ENCODE data around the gene PSMB7.
A peak's percentile ranks its signal among the peaks of the same experiment; 100 is the strongest.

Gene PSMB7

DNA sequence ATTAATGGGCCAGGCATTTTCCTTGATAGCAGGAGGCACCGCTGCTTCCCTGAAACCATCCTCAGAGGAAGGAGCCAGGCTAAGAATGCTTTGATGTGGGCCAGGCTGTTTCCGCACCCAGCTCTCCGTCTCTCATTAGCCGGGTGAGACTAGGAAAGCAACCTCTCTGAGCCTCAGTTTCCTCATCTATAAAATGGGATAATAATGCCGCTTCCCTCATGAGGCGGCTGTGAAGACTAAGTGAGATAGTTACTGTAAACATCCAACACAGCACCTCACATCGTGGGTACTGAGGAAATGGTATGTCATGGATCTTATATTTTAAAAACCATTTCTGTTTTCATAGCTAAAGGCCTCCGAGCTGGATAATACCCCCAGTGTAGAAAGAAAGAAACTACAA, 111.0 kb downstream of the PSMB7 start:
- H3K14ac ChIP-seq (ENCODE audit: low read length in 2 of 2) = no peak overlapping the region
- no peak overlapping the region for H3K4me3 ChIP-seq (ENCODE audit: insufficient read depth in 1 of 2, low read depth in 1 of 2, low read length in 2 of 2)
- H3K18ac ChIP-seq (ENCODE audit: low read depth in 1 of 2, low read length in 2 of 2) = no peak overlapping the region

DNA sequence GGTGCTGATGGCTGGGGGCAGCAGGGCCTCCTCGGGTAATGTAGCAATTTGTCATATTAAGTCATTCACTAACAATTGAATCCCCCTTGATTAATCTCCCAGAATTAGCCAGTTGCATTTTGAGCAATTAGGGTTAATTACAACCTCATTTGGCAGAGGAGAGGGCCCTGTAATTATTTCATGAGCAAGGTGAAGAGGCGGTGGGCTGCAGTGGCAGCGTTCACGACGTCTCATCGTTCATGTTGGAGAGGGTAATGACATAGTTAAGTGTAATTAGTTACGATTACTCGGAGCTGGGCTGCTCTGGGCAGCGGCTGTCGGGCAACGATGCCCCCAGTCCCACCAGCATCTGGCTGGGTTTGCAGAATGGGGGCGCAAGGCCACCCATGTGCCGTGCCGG, 111.5 kb downstream of the PSMB7 start:
- Histone ChIP-seq H2BK15ac (ENCODE audit: low read depth, poor library complexity, severe bottlenecking) (no peak overlapping the region), H2BK120ac (ENCODE audit: low read depth, low read length) (no peak overlapping the region), H3K4ac (ENCODE audit: low read depth in 1 of 2, low read length in 2 of 2) (no peak overlapping the region), H3K27ac (ENCODE audit: low read length, poor library complexity, severe bottlenecking) (no peak overlapping the region), H2AFZ (ENCODE audit: low read depth, low read length) (no peak overlapping the region), H2BK5ac (ENCODE audit: low read depth, low read length, poor library complexity, severe bottlenecking) (no peak overlapping the region), H3K18ac (ENCODE audit: low read depth in 1 of 2, low read length in 2 of 2) (no peak overlapping the region), H3K9ac (ENCODE audit: low read length) (no peak overlapping the region), H3K27me3 (ENCODE audit: control insufficient read depth in 1 of 2, insufficient read depth in 1 of 2, low read length in 2 of 2) (no peaks in the 10 kb centered on the region), H2BK12ac (ENCODE audit: low read length in 2 of 2) (peak overlapping the region in 1 of 2 experiments; percentile 12), H3K79me1 (replicated peaks; ENCODE audit: low read length, poor library complexity, severe bottlenecking) (peaks cover 24% of the 10 kb centered on the region), H3K4me1 (ENCODE audit: control insufficient read depth, insufficient read depth, low read depth, low read length) (peaks cover 50% of the 10 kb centered on the region), H3K14ac (ENCODE audit: low read length in 2 of 2) (no peak overlapping the region), H4K91ac (ENCODE audit: low read length) (no peak overlapping the region), H3K23ac (ENCODE audit: low read length in 2 of 2) (no peak overlapping the region), H2AK5ac (ENCODE audit: low read length, severe bottlenecking) (no peak overlapping the region), H3K4me3 (ENCODE audit: insufficient read depth in 1 of 2, low read depth in 1 of 2, low read length in 2 of 2) (no peak overlapping the region), H3K9me3 (ENCODE audit: control insufficient read depth, low read length) (no peaks in the 10 kb centered on the region), H3K4me2 (ENCODE audit: low read length, poor library complexity, severe bottlenecking) (no peak overlapping the region), H4K8ac (ENCODE audit: low read length) (no peak overlapping the region), H3K36me3 (ENCODE audit: control insufficient read depth in 1 of 2, insufficient read depth in 2 of 2, low read depth in 1 of 2, low read length in 2 of 2) (peaks cover 53 to 65% of the 10 kb centered on the region in 2 experiments)
- 97% methylated on average over 13 of the region's 14 CpGs for WGBS
- no peak for DNase-seq

More for the DNA sequence above, 111.0 kb downstream of the PSMB7 start:
- H3K9me3 ChIP-seq (ENCODE audit: control insufficient read depth, low read length) = no peaks in the 10 kb centered on the region
- no peak overlapping the region for H2BK12ac ChIP-seq (ENCODE audit: low read length in 2 of 2)
- no peak for DNase-seq
- H2AFZ ChIP-seq (ENCODE audit: low read depth, low read length) = no peak overlapping the region
- H3K36me3 ChIP-seq (ENCODE audit: control insufficient read depth in 1 of 2, insufficient read depth in 2 of 2, low read depth in 1 of 2, low read length in 2 of 2) = peaks cover 58 to 70% of the 10 kb centered on the region in 2 experiments
- peak overlapping the region; percentile 5 for H2AK5ac ChIP-seq (ENCODE audit: low read length, severe bottlenecking)
- H3K27me3 ChIP-seq (ENCODE audit: control insufficient read depth in 1 of 2, insufficient read depth in 1 of 2, low read length in 2 of 2) = no peaks in the 10 kb centered on the region
- H2BK15ac ChIP-seq (ENCODE audit: low read depth, poor library complexity, severe bottlenecking) = no peak overlapping the region
- no peak overlapping the region for H4K91ac ChIP-seq (ENCODE audit: low read length)
- no peak overlapping the region for H3K9ac ChIP-seq (ENCODE audit: low read length)
- no peak overlapping the region for H3K23ac ChIP-seq (ENCODE audit: low read length in 2 of 2)
- H3K4ac ChIP-seq (ENCODE audit: low read depth in 1 of 2, low read length in 2 of 2) = no peak overlapping the region
- no peak overlapping the region for H2BK120ac ChIP-seq (ENCODE audit: low read depth, low read length)
- no peak overlapping the region for H3K4me2 ChIP-seq (ENCODE audit: low read length, poor library complexity, severe bottlenecking)
- WGBS = 99% methylated on average over 3 of the region's 8 CpGs
- H3K27ac ChIP-seq (ENCODE audit: low read length, poor library complexity, severe bottlenecking) = no peak overlapping the region
- H3K4me1 ChIP-seq (ENCODE audit: control insufficient read depth, insufficient read depth, low read depth, low read length) = peaks cover 50% of the 10 kb centered on the region
- H4K8ac ChIP-seq (ENCODE audit: low read length) = no peak overlapping the region
- no peak overlapping the region for H2BK5ac ChIP-seq (ENCODE audit: low read depth, low read length, poor library complexity, severe bottlenecking)
- H3K79me1 ChIP-seq (replicated peaks; ENCODE audit: low read length, poor library complexity, severe bottlenecking) = peaks cover 25% of the 10 kb centered on the region

All from mesenchymal stem cell (in vitro differentiated cells and primary cell).